K562 (cell line): ENCODE data around the gene CDH2. TPM values are rescaled to one million over a fixed set of nuclear protein-coding genes. Genes with fewer than 3 reads are reported as not detected.

Experiments used
- ATAC-seq: fragments of 200-7000 bp; cut with Tn5 transposase; 3 replicates; pipeline ENCODE4 v1.9.1; 2020; ENCODE audit warnings: moderate library complexity
- BruUV-seq: library from RNA; stranded (reverse); fragments of 400-500 nt; replicated peaks from 2 replicates; lab custom pipeline; 2021; lab: Mats Ljungman, UMichigan
- CTCF ChIA-PET: fragments of 300-600 bp; formaldehyde crosslinking; extraction: SDS; loops from one replicate; lab custom pipeline; 2021; ENCODE audit warnings: low intra/inter-chr PET ratio; lab: Yijun Ruan, JAX
- POLR2A ChIA-PET: fragments of 300-600, 350-650 bp; sonication (Branson Sonifier 250); formaldehyde crosslinking; extraction: SDS; loops from one replicate; lab custom pipeline; 2021; ENCODE audit warnings: antibody characterized with exemption, inconsistent platforms; lab: Yijun Ruan, JAX
- DNase-seq, 4 experiments: peaks; one replicate each; pipeline versions ENCODE4 v3.0.0 to v3.0.0-alpha.2; 2011 to 2018; ENCODE audit warnings: low spot score in 3 of 4, mixed read lengths in 3 of 4; ENCODE audit errors: extremely low read depth in 1 of 4
- FAIRE-seq: peaks from 2 replicates; lab custom pipeline; 2011; peaks lifted over from hg19 to GRCh38; lab: Jason Lieb, UNC
- H2AFZ ChIP-seq: 2 replicates; pipeline ENCODE4 v1.6.0; 2011; ENCODE audit warnings: low read depth, low read length, control low read depth, inconsistent platforms
- H3K27ac ChIP-seq: fragments of 200-600 bp; 3 replicates; pipeline ENCODE4 v1.8.0; 2011; ENCODE audit warnings: low read depth, mild to moderate bottlenecking, control low read depth, inconsistent platforms, low read length, moderate library complexity, mixed read lengths; ENCODE audit errors: extremely low read depth
- H3K27me3 ChIP-seq, 2 experiments: fragments of 300-600 bp in 1 of 2; 2 replicates in 1 of 2; 3 replicates in 1 of 2; pipeline versions ENCODE4 v1.6.0 to v1.8.0; 2011; ENCODE audit warnings: inconsistent platforms in 2 of 2, low read length in 2 of 2, mild to moderate bottlenecking in 1 of 2, mixed read lengths in 1 of 2, moderate library complexity in 1 of 2; ENCODE audit not compliant: control insufficient read depth in 2 of 2, insufficient read depth in 2 of 2
- H3K36me3 ChIP-seq: fragments of 300-600 bp; 3 replicates; pipeline ENCODE4 v1.8.0; 2011; ENCODE audit warnings: mild to moderate bottlenecking, low read length, inconsistent platforms; ENCODE audit not compliant: control insufficient read depth, insufficient read depth
- H3K4me1 ChIP-seq, 2 experiments: fragments of 200-600 bp in 1 of 2; replicated peaks in 1 of 2; 2 replicates in 1 of 2; 3 replicates in 1 of 2; pipeline versions ENCODE4 v1.5.1 to v1.8.0; 2011; ENCODE audit warnings: inconsistent platforms in 2 of 2, low read length in 2 of 2, mild to moderate bottlenecking in 1 of 2, mixed read lengths in 1 of 2, moderate library complexity in 1 of 2; ENCODE audit not compliant: control insufficient read depth in 2 of 2, insufficient read depth in 2 of 2
- H3K4me2 ChIP-seq: 2 replicates; pipeline ENCODE4 v1.6.1; 2011; ENCODE audit warnings: low read length, control low read depth, inconsistent platforms, mixed read lengths; ENCODE audit not compliant: insufficient read depth
- H3K4me3 ChIP-seq: fragments of 200-600 bp; sonication (generic), shearing (Covaris generic); 2 replicates; pipeline ENCODE4 v1.5.1; 2016; ENCODE audit warnings: control low read depth, inconsistent platforms
- H3K79me2 ChIP-seq: fragments of 200-600 bp; 3 replicates; pipeline ENCODE4 v1.8.0; 2011; ENCODE audit warnings: low read length, inconsistent platforms; ENCODE audit not compliant: control insufficient read depth, insufficient read depth
- H3K9ac ChIP-seq, 2 experiments: 2 replicates each; pipeline versions ENCODE4 v1.6.0 to v1.6.1; 2011; ENCODE audit warnings: low read depth in 2 of 2, low read length in 2 of 2, control low read depth in 1 of 2, inconsistent platforms in 1 of 2, mild to moderate bottlenecking in 1 of 2, mixed read lengths in 1 of 2; ENCODE audit not compliant: insufficient read depth in 1 of 2
- H3K9me1 ChIP-seq: one replicate; pipeline ENCODE4 v1.6.0; 2011; ENCODE audit warnings: inconsistent platforms, mild to moderate bottlenecking, low read length, moderate library complexity; ENCODE audit not compliant: control insufficient read depth, insufficient read depth
- H3K9me3 ChIP-seq: replicated peaks from 2 replicates; pipeline ENCODE4 v1.5.1; 2011; ENCODE audit warnings: low read depth, low read length, inconsistent platforms; ENCODE audit not compliant: control insufficient read depth, insufficient read depth
- H4K20me1 ChIP-seq: replicated peaks from 2 replicates; pipeline ENCODE4 v1.6.1; 2011; ENCODE audit warnings: low read length, inconsistent platforms, mixed read lengths; ENCODE audit not compliant: control insufficient read depth, insufficient read depth
- BHLHE40 ChIP-seq: IDR thresholded peaks from 2 replicates; pipeline ENCODE4 v1.6.1; 2011; ENCODE audit warnings: low read length, improper control_type of control experiment
- FOXJ2 ChIP-seq: fragments of 200-800 bp; sonication (Bioruptor generic); IDR thresholded peaks from 2 replicates; pipeline ENCODE4 v1.6.1; 2016; ENCODE audit warnings: missing genetic modification characterization, missing compliant biosample characterization
- IFI16 ChIP-seq: fragments of 250-450 bp; sonication (Bioruptor Pico); IDR thresholded peaks from 2 replicates; pipeline ENCODE4 v2.1.2; 2022; ENCODE audit warnings: mild to moderate bottlenecking, inconsistent platforms
- KDM1A ChIP-seq, 2 experiments: fragments of 450-650 bp; IDR thresholded peaks; 2 replicates each; pipeline ENCODE4 v1.6.1; 2016; ENCODE audit warnings: mild to moderate bottlenecking in 2 of 2
- MAFK ChIP-seq: IDR thresholded peaks from 2 replicates; pipeline ENCODE4 v1.6.1; 2011; ENCODE audit warnings: low read length, improper control_type of control experiment
- MITF ChIP-seq: IDR thresholded peaks from 2 replicates; pipeline ENCODE4 v1.6.1; 2014; ENCODE audit warnings: antibody characterized with exemption
- NFIC ChIP-seq: fragments of 450-650 bp; IDR thresholded peaks from 2 replicates; pipeline ENCODE4 v1.6.1; 2017; ENCODE audit warnings: mild to moderate bottlenecking, inconsistent platforms
- POLR2A ChIP-seq: fragments of 450-650 bp; conservative IDR thresholded peaks from 2 replicates; pipeline ENCODE4 v1.6.1; 2016
- RAD21 ChIP-seq, 2 experiments: fragments of 250-450 bp in 1 of 2; fragments of 450-650 bp in 1 of 2; sonication (Bioruptor Pico) in 1 of 2; formaldehyde crosslinking in 1 of 2; IDR thresholded peaks in 1 of 2; conservative IDR thresholded peaks in 1 of 2; 2 replicates each; pipeline versions ENCODE4 v1.4.0 to v1.8.0; 2020 to 2022; ENCODE audit warnings: mild to moderate bottlenecking in 2 of 2, moderate library complexity in 1 of 2
- RBM17 ChIP-seq: fragments of 200-400 bp; formaldehyde crosslinking; IDR thresholded peaks from 2 replicates; pipeline ENCODE4 v1.6.1; 2017; ENCODE audit warnings: low read depth, mild to moderate bottlenecking, low read length, borderline replicate concordance
- ZNF76 ChIP-seq: fragments of 250-450 bp; sonication (Bioruptor Pico); IDR thresholded peaks from 2 replicates; pipeline ENCODE4 v1.4.0; 2020; ENCODE audit warnings: mild to moderate bottlenecking, moderate library complexity, borderline replicate concordance
- WGBS: fragments of 100-300 bp; shearing (Covaris generic); methylation state at CpG from one replicate; pipeline ENCODE4 v1.1.6; 2016; ENCODE audit warnings: low coverage, mixed read lengths; ENCODE audit not compliant: insufficient coverage; ENCODE audit errors: missing lambda C conversion rate; 5-methylcytosine and 5-hydroxymethylcytosine counted together
- in situ Hi-C: fragments of 300-500 bp; cut with MboI; formaldehyde crosslinking; loops from 4 replicates; pipeline ENCODE4 v1.15.0; 2018; ENCODE audit warnings: inconsistent platforms, mixed read lengths
- intact Hi-C: fragments of 100-400 bp; cut with micrococcal nuclease; formaldehyde crosslinking; loops from 2 replicates; pipeline ENCODE4 v1.14.2; 2022
- polyA plus RNA-seq, 8 experiments: library from polyadenylated mRNA; depleted of rRNA in 4 of 8; stranded (reverse) in 5 of 8; unstranded in 3 of 8; fragments of >200 nt; fragmentation: Nextera tagmentation in 2 of 8; fragmentation: Illumina TruSeq in 1 of 8; extraction: Ambion mirVana in 2 of 8; extraction: Trizol in 1 of 8; gene quantifications; 2 replicates each; pipeline versions ENCODE4 v1.2.1 to v1.2.3, GENCODE V29; 2011 to 2014; ENCODE audit warnings: inconsistent platforms in 1 of 8, missing spikeins in 1 of 8
- total RNA-seq, 7 experiments: library from RNA; depleted of rRNA in 6 of 7; stranded (reverse); fragments of >200 nt in 6 of 7; fragmentation: Illumina TruSeq in 2 of 7; extraction: Trizol in 2 of 7; gene quantifications; 2 replicates each; pipeline versions ENCODE4 v1.2.1 to v1.2.3, GENCODE V29; 2011 to 2021; ENCODE audit warnings: low replicate concordance in 1 of 7

Gene CDH2
- total and polyA plus RNA-seq, 9 of the 15 experiments (the other 6 are each of a cell fraction or from before 2014, with no cell fraction given): 0.04 TPM; not detected in 8

- FAIRE-seq (no peak), ATAC-seq (no peak), DNase-seq (no peak)
- Histone ChIP-seq H3K4me3 (no peak overlapping the region), H3K9ac (no peak overlapping the region), H3K79me2 (no peaks in the 10 kb centered on the region), H3K36me3 (no peaks in the 10 kb centered on the region), H4K20me1 (no peaks in the 10 kb centered on the region), H3K27ac (no peak overlapping the region), H3K27me3 (no peaks in the 10 kb centered on the region), H3K9me3 (no peaks in the 10 kb centered on the region), H3K9me1 (no peaks in the 10 kb centered on the region), H3K4me2 (no peak overlapping the region), H3K4me1 (no peaks in the 10 kb centered on the region), H2AFZ (no peak overlapping the region)
- 0% methylated on average over 1 of the region's 1 CpG for WGBS
- TF ChIP-seq POLR2A (no peak), MAFK (no peak), MITF (no peak), IFI16 (CRISPR knock-in tag) (no peak), NFIC (no peak), KDM1A (IDR thresholded peaks at IDR 0.05) (no peak), ZNF76 (CRISPR knock-in tag) (no peak), FOXJ2 (tag) (no peak), RBM17 (no peak), BHLHE40 (no peak), RAD21 (CRISPR knock-in tag; conservative IDR thresholded peaks at IDR 0.05 in 1 of 2, IDR thresholded peaks at IDR 0.05 in 1 of 2) (no peak)
- no TSS peak for BruUV-seq
- POLR2A ChIA-PET: no interaction called here
- in situ Hi-C loops: no loop called here
- CTCF ChIA-PET: no interaction called here
- intact Hi-C loops: no loop called here
Observed at GRCh38 chr18:27970321-27970720, 206.6 kb downstream of the CDH2 start.
